Measurements from ENCODE around the gene TRIM3.

Gene TRIM3

GRCh38 chr11:6476571-6476970, 2.8 kb upstream of the TRIM3 start:
- DNase-seq: no peak

- no peak for DNase-seq
Measured at GRCh38 chr11:6475936-6476335, 2.2 kb upstream of the TRIM3 start.

- no peak for DNase-seq
Measured at GRCh38 chr11:6474806-6475500, 1.2 kb upstream of the TRIM3 start.

GRCh38 chr11:6474413-6474792, 662 bp upstream of the TRIM3 start:
- no peak for DNase-seq

GRCh38 chr11:6472934-6473333, 807 bp downstream of the TRIM3 start:
- DNase-seq: no peak

GRCh38 chr11:6469599-6469998, 4.1 kb downstream of the TRIM3 start:
- no peak for DNase-seq

- no peak for DNase-seq
Measured at GRCh38 chr11:6468712-6469495, 4.8 kb downstream of the TRIM3 start.

GRCh38 chr11:6459099-6459450, 14.7 kb downstream of the TRIM3 start:
- no peak for DNase-seq

GRCh38 chr11:6458352-6459098, 15.2 kb downstream of the TRIM3 start:
- DNase-seq: no peak

GRCh38 chr11:6457581-6458320, 16.0 kb downstream of the TRIM3 start:
- no peak for DNase-seq

GRCh38 chr11:6456361-6457073, 17.2 kb downstream of the TRIM3 start:
- DNase-seq: no peak

- no peak for DNase-seq
Measured at GRCh38 chr11:6455070-6455469, 18.7 kb downstream of the TRIM3 start.

- no peak for DNase-seq
Measured at GRCh38 chr11:6453152-6453551, 20.6 kb downstream of the TRIM3 start.

- DNase-seq: no peak
Measured at GRCh38 chr11:6452219-6452618, 21.5 kb downstream of the TRIM3 start.

- no peak for DNase-seq
Measured at GRCh38 chr11:6448574-6448973, 25.2 kb downstream of the TRIM3 start.

GRCh38 chr11:6443269-6444003, 30.3 kb downstream of the TRIM3 start:
- no peak for DNase-seq

- no peak for DNase-seq
Measured at GRCh38 chr11:6442441-6442840, 31.3 kb downstream of the TRIM3 start.

GRCh38 chr11:6440906-6441358, 32.8 kb downstream of the TRIM3 start, which contains the start of gene HPX:
Gene HPX, minus strand, starts transcription at chr11:6440987. Its CDS starts 24 bp downstream, at chr11:6440963.
- DNase-seq: no peak

GRCh38 chr11:6438979-6439571, 34.7 kb downstream of the TRIM3 start:
- DNase-seq: no peak

GRCh38 chr11:6437993-6438392, 35.7 kb downstream of the TRIM3 start:
- no peak for DNase-seq

- DNase-seq: no peak
Measured at GRCh38 chr11:6437423-6437822, 36.3 kb downstream of the TRIM3 start.
